Epithelial cell of prostate (primary cell): ENCODE data around the gene UBL3.

Experiments used
- DNase-seq: peaks from one replicate; pipeline ENCODE4 v3.0.0-alpha.2; 2011; ENCODE audit warnings: low read depth, low spot score
- H3K27ac ChIP-seq: fragments of 450-650 bp; 2 replicates; pipeline ENCODE4 v1.5.1; 2017; ENCODE audit warnings: mild to moderate bottlenecking

The UBL3 gene

DNA sequence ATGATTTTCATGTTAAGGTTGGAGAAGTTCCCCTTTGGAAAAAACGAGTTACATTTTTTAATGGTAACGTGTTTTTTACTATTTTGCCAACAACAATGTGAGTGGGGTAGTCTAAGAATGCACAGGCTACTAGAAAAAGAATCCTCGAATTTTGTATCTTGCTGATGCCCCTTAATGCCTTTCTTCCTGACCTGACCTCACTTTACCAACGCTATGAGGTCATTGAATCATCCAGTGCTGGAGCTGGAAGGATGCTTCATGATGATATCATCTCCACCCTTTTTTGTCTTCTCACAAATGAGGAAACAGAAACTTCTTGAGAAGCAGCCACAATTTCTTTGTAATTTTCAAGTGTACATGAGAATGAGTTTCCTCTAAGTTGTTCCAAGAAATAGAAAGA, 8.2 kb upstream of the UBL3 start:
- DNase-seq = no peak
- no peak overlapping the region for H3K27ac ChIP-seq

- H3K27ac ChIP-seq = no peak overlapping the region
- DNase-seq = no peak
Measured at GRCh38 chr13:29858231-29858630, 7.8 kb upstream of the UBL3 start.

DNA sequence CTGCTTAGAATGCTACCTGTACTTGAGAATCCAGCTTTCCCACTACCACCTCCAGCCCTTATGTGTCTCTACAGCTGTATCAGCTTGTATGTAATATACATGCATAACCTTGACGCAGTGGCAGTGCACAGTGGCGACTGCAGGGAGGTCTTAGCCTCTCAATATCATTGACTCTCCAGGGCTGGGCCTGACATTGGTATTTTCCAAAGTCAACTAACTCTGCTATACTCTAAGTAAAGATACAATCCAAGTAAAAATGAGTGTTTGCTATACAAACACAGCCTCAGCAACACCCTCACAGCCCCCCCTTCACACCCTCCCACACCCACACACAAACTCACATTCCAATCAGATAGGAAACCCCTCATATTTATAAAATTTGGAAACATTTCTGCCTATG, 6.7 kb upstream of the UBL3 start:
- H3K27ac ChIP-seq = no peak overlapping the region
- DNase-seq = no peak

- no peak for DNase-seq
Measured at GRCh38 chr13:29856426-29856825, 6.0 kb upstream of the UBL3 start.

DNA sequence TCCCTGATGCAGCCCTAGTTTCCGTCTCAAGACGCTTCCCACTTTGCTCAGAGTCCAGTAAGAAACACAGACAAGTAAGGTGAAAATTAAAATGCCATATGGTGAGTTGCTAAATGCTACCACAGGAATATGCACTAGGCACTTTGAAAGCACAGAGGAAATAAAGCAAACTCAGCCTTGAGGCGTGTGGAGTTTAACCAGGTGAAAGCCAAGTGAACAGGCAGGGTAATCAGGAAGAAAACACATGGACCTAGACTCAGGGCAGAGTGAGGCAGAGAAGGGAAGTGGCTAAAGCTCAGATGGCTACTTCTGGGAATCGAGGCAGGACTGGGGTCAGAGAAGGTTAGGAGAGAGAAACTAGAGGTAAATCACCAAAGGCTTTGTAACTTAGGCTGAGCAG, 5.4 kb upstream of the UBL3 start:
- no peak for DNase-seq
- no peak overlapping the region for H3K27ac ChIP-seq

More at GRCh38 chr13:29856426-29856825, 6.0 kb upstream of the UBL3 start:
- no peak overlapping the region for H3K27ac ChIP-seq

DNA sequence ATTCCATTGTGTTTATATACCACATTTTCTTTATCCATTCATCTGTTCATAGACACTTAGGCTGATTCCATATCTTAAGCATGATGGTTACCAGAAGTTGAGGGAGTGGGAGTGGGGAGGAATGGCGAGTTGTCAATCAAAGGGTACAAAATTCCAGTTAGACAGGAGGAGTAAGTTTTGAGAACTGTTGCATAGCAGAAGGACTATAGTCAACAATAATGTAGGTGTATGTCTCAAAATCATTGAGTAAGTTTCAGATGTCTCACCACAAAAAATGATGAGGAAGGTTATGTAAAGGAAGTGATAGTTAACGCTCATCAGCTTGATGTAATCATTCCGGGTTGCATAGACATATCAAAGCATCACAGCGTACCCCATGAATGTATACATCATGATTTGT, 4.6 kb upstream of the UBL3 start:
- DNase-seq = no peak
- no peak overlapping the region for H3K27ac ChIP-seq

DNA sequence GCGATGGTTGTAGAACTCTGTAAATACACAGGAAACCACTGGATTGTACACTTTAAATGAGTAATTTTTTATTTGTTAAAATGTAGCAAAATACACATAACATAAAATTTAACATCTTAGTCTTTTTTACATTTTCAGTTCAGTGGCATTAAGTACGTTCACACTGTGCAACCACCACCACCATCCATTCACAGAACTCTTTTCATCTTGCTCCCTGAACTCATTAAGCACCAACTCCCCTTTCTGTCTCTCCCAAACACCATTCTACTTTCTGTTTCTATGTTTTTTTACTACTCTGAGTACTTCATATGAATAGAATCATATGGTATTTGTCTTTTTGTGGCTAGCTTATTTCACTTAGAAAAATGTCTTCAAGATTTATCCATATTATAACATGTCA, 2.7 kb upstream of the UBL3 start:
- no peak for DNase-seq
- no peak overlapping the region for H3K27ac ChIP-seq

DNA sequence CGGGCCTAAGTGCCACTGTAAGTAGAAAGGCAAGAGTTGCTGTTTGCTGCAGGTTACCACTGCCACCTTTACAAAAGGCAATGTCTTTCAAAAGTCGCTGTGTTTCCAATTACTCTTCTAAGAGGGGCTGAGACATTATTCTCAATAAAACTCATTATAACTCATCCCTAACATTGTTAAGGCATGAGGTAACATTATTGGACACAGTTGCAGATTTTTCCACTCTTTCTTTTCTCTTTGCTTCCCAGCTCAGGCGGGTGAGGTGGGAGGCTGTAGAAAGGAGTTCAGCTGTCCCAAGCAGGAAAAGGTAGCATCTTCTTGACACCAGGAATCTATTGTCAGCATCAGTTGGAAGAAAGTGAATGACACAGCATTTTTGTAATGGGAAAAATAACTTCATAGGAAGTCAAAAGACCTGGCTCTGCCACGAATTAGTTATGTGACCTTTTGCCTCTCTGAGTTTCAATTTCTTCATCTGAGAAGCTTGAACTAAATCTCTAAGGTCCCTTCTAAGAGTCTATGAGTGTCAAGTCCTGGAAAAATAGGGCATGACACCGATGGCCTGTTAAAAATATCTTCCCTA, 2.1 kb upstream of the UBL3 start:
- no peak for DNase-seq
- H3K27ac ChIP-seq = no peak overlapping the region

DNA sequence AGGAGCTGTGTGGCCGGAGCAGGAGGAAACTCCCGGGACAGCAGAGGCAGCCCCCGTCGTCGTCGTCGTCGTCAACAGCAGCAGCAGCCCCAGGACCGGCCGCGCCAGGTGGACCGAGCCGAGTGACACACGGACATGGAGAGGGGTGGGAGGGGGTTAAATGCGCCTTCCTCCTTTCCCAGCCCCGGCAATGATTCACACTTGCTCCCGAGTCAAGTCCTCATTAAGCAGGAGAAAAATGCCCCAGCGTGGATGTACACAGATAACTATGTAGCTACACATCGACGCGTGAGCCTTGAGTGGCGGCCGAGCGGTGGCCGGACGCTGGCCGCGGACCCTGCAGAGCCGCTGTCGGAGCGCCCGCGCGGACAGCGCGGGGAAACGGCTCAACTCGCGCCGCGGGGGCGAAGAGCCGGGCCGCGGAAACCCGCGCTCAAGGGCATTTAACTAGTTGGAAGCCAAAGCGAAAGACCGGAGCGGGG, 645 bp downstream of the UBL3 start:
- H3K27ac ChIP-seq = peak overlapping the region; percentile 90
- peak; percentile 31 for DNase-seq

DNA sequence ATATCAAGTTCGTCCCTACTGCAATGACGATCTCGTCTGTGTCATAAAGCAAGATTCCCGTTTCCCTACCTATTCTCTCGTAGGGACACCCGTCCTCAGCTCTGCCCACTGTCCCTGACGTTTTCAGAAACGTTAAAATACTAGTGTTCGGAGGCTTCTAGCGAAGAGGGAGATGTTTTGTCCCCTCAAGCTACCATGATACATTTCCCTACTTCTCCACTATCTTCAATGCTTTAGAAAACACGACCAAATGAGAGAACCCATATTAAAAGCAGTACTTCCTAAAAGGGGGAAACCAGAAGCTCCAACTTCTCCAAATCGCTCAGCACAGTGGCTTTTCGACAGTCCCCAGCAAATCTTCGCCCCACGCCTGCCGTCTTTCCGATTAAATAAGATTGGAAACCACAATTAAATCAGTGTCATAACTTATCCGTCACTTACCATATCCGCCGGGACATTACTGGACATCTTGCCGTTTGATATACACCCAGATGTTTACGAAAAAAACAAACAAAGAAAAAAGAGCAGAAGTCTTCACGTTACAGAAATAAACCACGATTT, 1.3 kb downstream of the UBL3 start:
- DNase-seq = no peak

DNA sequence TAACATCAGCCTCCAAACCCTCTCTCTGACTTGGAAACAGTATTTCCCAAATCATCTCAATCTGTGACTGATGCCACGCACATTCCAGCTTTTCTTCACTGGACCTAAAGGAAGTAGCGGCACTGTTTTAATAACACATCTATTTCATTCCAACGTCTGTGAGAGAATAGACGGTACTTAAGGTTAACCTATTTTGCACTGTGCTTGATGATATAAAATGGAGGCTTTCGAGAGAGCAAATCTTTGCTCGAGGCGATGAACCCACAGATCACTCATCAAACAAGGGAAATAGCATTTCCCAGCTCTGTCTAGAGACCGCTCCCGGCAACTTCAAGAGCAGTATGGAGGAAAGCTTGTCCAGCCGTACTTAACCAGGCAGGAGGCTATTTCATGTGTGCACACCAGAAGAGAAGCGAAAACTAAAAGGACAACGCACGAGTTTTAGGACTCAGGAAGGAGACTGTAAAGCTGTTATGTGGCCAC, 2.9 kb downstream of the UBL3 start:
- peak overlapping the region; percentile 37 for H3K27ac ChIP-seq
- DNase-seq = no peak

More for the DNA sequence above, 1.3 kb downstream of the UBL3 start:
- peak overlapping the region; percentile 90 for H3K27ac ChIP-seq

- no peak for DNase-seq
- H3K27ac ChIP-seq = peak overlapping the region; percentile 37
Measured at GRCh38 chr13:29846475-29847256, 3.8 kb downstream of the UBL3 start.

DNA sequence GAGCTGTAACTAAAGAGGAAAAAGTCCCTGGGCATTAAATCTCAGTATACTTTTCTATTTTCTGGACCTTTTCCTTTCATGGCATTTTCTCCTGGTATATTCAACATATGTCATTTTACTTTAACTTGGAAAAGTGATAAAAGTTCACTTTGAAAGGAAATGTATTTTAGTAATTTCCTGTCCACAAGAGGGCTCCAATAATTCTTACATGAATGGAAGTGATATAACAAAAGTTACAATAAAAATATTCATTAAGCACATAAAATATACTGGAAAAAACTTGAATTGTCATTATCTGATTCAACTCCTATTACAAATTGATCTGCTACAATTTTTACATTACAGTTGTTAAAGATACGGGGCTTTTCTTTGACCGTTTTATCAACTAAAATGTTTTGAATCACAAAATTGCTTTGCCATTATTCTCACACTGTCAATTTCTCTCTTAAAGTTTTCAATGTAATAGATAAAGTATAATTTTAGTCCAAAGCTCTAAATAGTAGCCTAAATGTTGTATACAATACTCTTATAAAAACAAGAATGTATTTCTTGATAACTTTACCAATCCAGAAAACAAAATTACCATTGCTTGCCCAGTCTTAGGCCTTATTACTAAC, 4.9 kb downstream of the UBL3 start:
- H3K27ac ChIP-seq = no peak overlapping the region
- no peak for DNase-seq

GRCh38 chr13:29844441-29844840, 6.0 kb downstream of the UBL3 start:
- no peak overlapping the region for H3K27ac ChIP-seq
- no peak for DNase-seq

GRCh38 chr13:29840585-29840984, 9.8 kb downstream of the UBL3 start:
- no peak overlapping the region for H3K27ac ChIP-seq
- no peak for DNase-seq

DNA sequence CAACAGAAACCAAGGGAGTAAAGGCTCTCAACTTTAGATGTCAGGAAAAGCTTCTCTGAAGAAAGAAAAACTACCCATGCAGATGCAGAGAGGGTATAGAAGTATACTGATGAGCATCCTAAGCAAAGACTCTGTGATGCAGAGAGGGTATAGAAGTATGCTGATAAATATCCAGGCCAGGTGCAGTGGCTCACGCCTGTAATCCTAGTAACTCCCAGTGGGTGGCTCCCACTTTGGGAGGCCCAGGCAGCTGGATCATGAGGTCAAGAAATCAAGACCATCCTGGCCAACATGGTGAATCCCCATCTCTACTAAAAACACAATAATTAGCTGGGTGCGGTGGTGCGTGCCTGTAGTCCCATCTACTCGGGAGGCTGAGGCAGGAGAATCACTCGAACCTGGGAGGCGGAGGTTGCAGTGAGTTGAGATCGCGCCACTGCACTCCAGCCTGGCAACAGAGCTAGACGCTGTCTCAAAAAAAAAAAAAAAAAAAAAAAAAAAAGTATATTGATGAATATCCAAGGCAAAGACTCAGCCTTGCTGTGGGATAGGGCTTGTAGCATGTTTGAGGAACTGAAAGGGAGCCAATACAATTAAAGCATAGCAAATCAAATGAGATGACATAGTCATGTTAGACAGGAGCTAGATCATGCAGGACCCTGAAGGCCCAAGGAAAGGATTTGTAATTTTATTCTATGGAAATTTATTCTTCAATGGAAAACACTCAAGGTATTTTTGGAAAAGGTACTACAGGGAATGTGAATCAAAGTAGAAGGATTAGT, 14.9 kb downstream of the UBL3 start:
- no peak for DNase-seq
- no peak overlapping the region for H3K27ac ChIP-seq

DNA sequence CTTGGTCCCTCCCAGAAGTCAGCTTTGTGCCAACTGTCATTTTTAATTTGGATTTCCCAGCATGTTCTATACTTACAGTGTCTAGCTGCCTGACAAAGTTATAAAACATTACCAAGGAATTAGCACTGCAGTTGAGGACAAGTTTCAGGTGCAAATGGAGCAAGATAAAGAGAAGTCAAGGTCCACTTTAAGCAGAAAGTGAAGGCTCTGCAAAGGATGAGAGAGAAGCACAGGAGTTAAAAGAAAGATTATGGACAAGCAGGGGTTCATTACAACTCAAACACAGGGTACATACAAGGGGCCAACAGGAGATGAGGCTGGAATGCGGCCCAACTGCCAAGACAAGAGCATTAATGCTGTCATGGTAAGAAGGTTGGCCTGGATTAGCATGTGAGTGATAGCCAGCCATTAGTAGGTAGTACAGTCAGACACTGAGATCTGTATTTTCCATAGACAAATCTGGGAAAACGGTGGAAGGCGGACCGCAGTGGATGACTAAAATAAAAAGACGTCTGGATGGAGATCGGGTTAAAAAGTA, 17.6 kb downstream of the UBL3 start:
- DNase-seq = no peak

GRCh38 chr13:29830000-29830399, 20.4 kb downstream of the UBL3 start:
- H3K27ac ChIP-seq = no peak overlapping the region
- no peak for DNase-seq

More for the DNA sequence above, 17.6 kb downstream of the UBL3 start:
- H3K27ac ChIP-seq = no peak overlapping the region

GRCh38 chr13:29819143-29819542, 31.3 kb downstream of the UBL3 start:
- no peak for DNase-seq
- no peak overlapping the region for H3K27ac ChIP-seq
